Posterior vena cava (tissue), 2 donors: ENCODE results near the gene TMEM147. TPM values are rescaled to one million over a fixed set of nuclear protein-coding genes. Genes with fewer than 3 reads are reported as not detected.
"Not testable (repeated sequence)": the region's sequence is repeated elsewhere in the genome, so short reads cannot be mapped to it uniquely, and the experiment has no call there.

Source experiments
- DNase-seq: peaks from one replicate; pipeline ENCODE4 v3.0.0-alpha.2; 2020; ENCODE audit warnings: low spot score
- intact Hi-C, 2 donors: fragments of 100-400 bp; cut with DNase I; formaldehyde crosslinking; loops; one replicate each; pipeline versions ENCODE4 v1.14.1 to v1.14.2; 2022 to 2023
- total RNA-seq, 2 donors: library from RNA; stranded (reverse); fragmentation: NEBNext Ultra II Directional; extraction: Animal tissue kit (Norgen Biotek cat#: 25700); gene quantifications; one replicate each; pipeline ENCODE4 v1.2.1, GENCODE V29; 2021
- donor health status: DM: yes; HTN: yes; CAD: no.
- donor health status: DM: yes; HTN: yes; CAD: no.

The TMEM147 gene
- total RNA-seq, 2 donors from 2014 or later, result 52.4 to 61.1 TPM

- DNase-seq, result no peak
- intact Hi-C loops, result no loop called here
Measured at GRCh38 chr19:35592226-35592625, 46.8 kb downstream of the TMEM147 start.

- intact Hi-C loops, result not testable (repeated sequence)
Measured at GRCh38 chr19:35595026-35595425, 49.6 kb downstream of the TMEM147 start.

GRCh38 chr19:35595928-35596327 lies 50.5 kb downstream of the TMEM147 start:
- intact Hi-C loops, result no loop called here

More at GRCh38 chr19:35595026-35595425, 49.6 kb downstream of the TMEM147 start:
- not testable (repeated sequence) for DNase-seq

GRCh38 chr19:35596366-35596999 lies 51.1 kb downstream of the TMEM147 start:
- intact Hi-C loops, result no loop called here
- no peak for DNase-seq

More at GRCh38 chr19:35595928-35596327, 50.5 kb downstream of the TMEM147 start:
- DNase-seq, result no peak

Other genes starting within 250 kb of the TMEM147 start
- gene CD22, start 216.4 kb upstream of the TMEM147 start, total RNA-seq, result 1 to 10 TPM; 3.7 to 5.6 TPM
- gene FFAR1, start 197.7 kb upstream of the TMEM147 start, total RNA-seq, result not detected
- gene FFAR3, start 187.2 kb upstream of the TMEM147 start, total RNA-seq, result under 1 TPM in 1 of 2 donors, not detected in 1; 0.14 TPM
- under 1 TPM in 1 of 2 donors, not detected in 1; 0.28 TPM for gene GPR42, start 174.6 kb upstream of the TMEM147 start, total RNA-seq
- 1 to 10 TPM in 1 of 2 donors, under 1 TPM in 1; 0.95 to 1.8 TPM for gene FFAR2, start 97.4 kb upstream of the TMEM147 start, total RNA-seq
- gene KRTDAP, start 55.2 kb upstream of the TMEM147 start, total RNA-seq, result not detected
- gene DMKN, start 32.0 kb upstream of the TMEM147 start, total RNA-seq, result 1 to 10 TPM; 2.1 to 2.2 TPM
- not detected for gene SBSN, start 17.3 kb upstream of the TMEM147 start, total RNA-seq
- not detected for gene GAPDHS, start 12.2 kb upstream of the TMEM147 start, total RNA-seq
- gene ATP4A, start 18.0 kb downstream of the TMEM147 start, total RNA-seq, result not detected
- gene PMIS2, start 40.5 kb downstream of the TMEM147 start, total RNA-seq, result not detected
- gene HAUS5, start 67.1 kb downstream of the TMEM147 start, total RNA-seq, result 1 to 10 TPM; 7.9 to 8.3 TPM
- 10 to 100 TPM; 61.1 to 61.3 TPM for gene RBM42, start 83.4 kb downstream of the TMEM147 start, total RNA-seq
- gene ETV2, start 96.1 kb downstream of the TMEM147 start, total RNA-seq, result under 1 TPM; 0.74 to 0.81 TPM
- gene COX6B1, start 102.7 kb downstream of the TMEM147 start, total RNA-seq, result 100 to 1,000 TPM; 228 to 290 TPM
- gene UPK1A, start 120.9 kb downstream of the TMEM147 start, total RNA-seq, result under 1 TPM in 1 of 2 donors, not detected in 1; 0.19 TPM
- not detected for gene ZBTB32, start 158.9 kb downstream of the TMEM147 start, total RNA-seq
- gene KMT2B, start 172.4 kb downstream of the TMEM147 start, total RNA-seq, result 10 to 100 TPM; 23.1 to 23.5 TPM
- gene IGFLR1, start 196.8 kb downstream of the TMEM147 start, total RNA-seq, result 1 to 10 TPM; 4.3 to 9.3 TPM
- 10 to 100 TPM; 13.8 to 18.7 TPM for gene U2AF1L4, start 199.8 kb downstream of the TMEM147 start, total RNA-seq
- gene PSENEN, start 200.0 kb downstream of the TMEM147 start, total RNA-seq, result 10 to 100 TPM; 33.6 to 37.3 TPM
- gene LIN37, start 202.9 kb downstream of the TMEM147 start, total RNA-seq, result 1 to 10 TPM; 8.3 to 9.4 TPM
- gene HSPB6, start 211.4 kb downstream of the TMEM147 start, total RNA-seq, result 100 to 1,000 TPM; 290 to 412 TPM
- gene PROSER3, start 212.6 kb downstream of the TMEM147 start, total RNA-seq, result 10 to 100 TPM; 18.4 to 19.3 TPM
- 1 to 10 TPM; 6.2 to 9.6 TPM for gene ARHGAP33, start 229.9 kb downstream of the TMEM147 start, total RNA-seq